CMK (cell line): ENCODE data around the gene FBXW7.

Experiments used
- DNase-seq: peaks from one replicate; pipeline ENCODE4 v3.0.0-alpha.2; 2010; ENCODE audit warnings: low read depth

FBXW7 gene

DNA sequence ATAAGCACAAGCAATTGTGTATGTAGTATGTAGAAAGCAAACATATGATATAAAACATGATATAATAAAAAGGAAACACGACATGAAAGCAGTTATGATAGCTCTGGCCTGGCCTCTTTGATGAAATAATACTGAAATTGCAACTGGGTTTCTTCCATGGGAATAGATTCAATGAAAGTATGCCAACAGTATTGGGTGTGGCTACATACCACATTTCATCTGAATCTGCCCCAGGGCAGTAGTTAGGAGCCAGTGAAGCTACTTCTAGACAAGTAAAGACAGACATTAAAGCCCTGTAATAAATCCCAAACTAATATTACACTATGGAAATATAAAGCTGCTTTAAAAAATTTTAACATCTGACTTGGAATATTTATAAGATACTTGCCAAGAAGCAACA is 207.3 kb downstream of the FBXW7 start:
- no peak for DNase-seq

DNA sequence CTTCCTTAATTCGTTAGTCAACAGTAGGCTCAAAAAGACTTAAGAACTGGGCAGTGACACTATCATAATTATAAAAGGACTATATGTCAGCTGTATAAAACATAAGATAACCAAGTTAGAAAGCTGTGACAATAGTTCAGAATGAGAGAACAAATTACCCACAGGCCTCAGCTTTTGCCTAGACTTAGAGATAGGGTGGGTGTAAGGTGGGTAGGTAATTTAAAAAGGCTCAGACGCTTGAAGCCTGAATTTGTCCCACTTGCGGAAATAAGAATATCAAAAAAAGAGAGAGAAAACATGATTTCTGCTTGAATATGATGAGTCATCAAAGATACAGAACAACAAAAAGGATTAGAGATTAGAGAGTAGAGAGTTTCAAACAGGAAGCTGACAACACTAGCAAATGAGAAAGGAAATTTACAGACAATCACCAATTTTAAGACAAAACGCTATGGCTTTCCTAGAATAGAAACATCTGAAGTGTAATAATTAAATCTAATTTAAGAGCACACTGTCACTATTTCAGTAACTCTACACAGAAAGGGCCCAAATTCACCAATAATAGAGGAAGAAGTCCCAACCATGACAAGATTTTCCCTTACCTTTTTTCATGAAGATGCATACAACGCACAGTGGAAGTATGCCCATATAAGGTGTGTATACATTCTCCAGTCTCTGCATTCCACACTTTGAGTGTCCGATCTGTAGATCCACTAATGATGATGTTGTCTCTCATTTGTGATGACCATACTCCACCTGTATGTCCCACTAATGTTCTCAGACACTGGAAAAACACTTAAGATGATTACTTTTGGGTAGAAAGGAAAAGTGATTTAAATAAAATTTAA is 208.1 kb downstream of the FBXW7 start:
- no peak for DNase-seq

GRCh38 chr4:152325831-152326230 is 210.1 kb downstream of the FBXW7 start:
- no peak for DNase-seq

- no peak for DNase-seq
These were observed 212.7 kb downstream of the FBXW7 start for GRCh38 chr4:152323221-152323620.

DNA sequence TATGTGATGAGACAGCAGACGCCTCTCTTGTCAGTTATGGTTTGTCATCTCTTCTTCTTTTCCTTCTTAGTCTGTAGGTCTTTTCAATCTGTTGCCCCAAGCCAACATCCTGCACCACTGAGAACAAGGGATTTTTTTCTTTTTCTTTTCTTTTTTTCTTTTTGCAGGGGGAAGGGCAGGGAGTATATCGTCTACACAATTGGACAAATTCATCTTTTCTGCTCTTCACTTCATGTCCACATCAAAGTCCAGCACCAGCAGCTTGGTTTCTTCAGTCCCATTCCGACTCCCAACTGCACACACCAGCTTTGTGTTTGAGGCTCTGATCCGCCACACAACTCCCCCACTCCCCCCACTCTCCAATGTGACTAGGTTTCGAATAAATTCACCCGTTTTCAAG is 213.2 kb downstream of the FBXW7 start:
- DNase-seq, result no peak

DNA sequence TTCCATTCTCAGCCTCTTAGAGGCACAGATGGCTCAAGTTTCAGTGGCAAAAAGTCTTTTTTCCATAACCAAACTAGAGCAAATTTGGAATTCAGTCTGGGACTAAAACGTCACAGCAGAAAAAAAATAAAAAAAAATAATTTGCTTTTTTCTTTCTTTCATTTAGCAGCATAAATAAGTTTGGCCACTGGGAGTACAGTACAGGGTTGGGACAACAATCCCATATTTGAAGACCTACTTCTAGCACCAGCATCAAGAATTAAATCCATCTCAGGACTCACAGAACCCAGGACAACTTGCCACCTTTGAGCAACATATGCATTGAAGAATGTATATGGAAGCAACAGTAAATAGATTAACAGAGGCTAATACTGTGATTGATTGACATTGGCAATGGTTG is 214.0 kb downstream of the FBXW7 start:
- DNase-seq, result no peak

DNA sequence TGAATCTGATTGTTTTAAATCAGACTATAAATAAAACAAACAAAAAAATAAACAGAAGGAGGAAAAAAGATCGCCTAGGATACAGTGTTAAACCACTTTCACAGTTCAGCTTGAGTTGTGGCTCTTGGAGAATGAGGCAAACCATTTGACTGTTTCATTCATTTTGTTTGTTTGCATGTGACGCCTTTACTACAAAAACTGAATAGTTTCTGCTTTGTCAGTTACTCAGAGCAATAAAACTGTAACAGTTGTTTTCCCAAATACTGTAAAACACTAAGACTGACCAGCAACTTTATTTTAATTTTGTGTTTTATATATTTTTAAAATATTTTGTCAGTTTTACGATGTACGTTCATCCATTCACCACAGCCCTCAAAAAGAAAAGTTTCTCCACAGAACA is 214.5 kb downstream of the FBXW7 start:
- no peak for DNase-seq

DNA sequence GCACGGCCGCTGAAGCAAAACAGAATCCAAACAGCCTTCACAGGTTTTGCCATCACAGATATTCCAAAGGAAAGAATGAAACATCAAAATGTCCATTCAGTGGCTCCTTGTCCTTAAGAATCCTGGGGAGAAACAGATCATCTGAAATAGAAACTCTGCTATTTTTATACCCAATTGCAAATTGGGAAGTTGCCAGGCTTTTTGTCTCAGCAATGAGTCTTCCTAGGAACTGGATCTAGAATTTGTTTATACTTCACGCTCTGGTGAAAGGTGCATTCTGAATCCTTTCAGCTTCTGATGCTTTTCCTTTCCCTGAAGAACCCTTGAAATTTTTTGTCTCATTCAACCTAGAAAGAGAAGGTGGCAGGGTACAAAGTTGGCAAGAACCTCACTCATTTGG is 218.9 kb downstream of the FBXW7 start:
- no peak for DNase-seq

GRCh38 chr4:152310257-152310656 is 225.6 kb downstream of the FBXW7 start:
- DNase-seq, result no peak

DNA sequence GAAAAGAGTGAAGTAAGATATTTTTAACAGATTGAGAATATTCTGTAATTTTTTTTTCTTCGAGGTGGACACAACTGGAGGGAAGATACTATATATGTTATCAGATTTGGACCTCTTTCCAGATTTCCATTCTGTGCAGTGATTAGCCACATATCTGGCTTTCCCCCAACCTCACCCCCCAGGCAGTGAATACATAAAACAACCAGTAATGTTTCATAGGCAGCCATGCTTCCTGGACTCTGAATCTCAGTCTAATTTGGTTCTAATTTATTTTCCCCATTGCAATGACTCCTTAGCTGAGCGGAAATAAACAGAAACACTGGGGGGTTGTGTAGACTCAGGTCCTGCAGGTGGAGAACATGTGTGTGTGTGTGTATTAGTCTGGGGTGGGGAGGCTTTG is 226.5 kb downstream of the FBXW7 start:
- DNase-seq, result no peak

- DNase-seq, result no peak
These were observed 226.9 kb downstream of the FBXW7 start for GRCh38 chr4:152308951-152309350.

GRCh38 chr4:152307669-152308068 is 228.2 kb downstream of the FBXW7 start:
- no peak for DNase-seq

DNA sequence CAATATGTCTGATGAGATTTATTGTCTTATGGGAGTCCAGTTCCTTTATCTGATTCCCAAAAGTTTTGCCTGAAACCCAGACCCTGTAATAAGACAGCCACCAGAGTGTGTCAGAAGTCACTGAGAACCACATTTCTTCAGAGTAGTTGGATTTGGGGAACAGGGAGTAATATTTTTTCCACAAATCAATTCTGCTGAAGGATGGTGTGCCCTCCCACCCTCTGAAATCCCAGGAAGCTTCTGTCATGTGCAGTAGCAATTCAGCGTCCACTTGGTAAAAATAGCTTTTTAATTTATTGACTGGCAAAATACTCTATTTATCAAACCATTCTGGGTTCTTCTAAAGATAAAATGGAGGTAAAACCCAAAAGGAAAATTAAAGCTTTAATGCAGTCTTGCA is 229.4 kb downstream of the FBXW7 start:
- DNase-seq, result no peak

- DNase-seq, result no peak
These were observed 231.7 kb downstream of the FBXW7 start for GRCh38 chr4:152304220-152304619.

DNA sequence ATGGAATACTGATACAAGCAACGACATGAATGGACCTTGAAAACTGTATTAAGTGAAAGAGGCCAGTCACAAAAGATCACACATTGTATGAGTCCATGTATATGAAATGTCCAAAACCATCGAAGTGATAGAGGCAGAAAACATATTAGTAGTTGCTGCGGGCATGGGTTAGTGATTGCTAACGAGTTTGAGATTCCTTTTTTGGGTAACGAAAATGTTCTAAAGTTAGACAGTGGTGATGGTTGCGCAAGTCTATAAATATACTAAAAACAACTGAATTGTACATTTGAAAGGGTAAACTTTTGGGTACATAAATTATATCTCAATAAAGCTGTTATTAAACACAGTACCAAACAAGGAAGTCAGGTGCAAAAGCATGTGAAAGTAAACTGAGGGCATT is 234.5 kb downstream of the FBXW7 start:
- no peak for DNase-seq

DNA sequence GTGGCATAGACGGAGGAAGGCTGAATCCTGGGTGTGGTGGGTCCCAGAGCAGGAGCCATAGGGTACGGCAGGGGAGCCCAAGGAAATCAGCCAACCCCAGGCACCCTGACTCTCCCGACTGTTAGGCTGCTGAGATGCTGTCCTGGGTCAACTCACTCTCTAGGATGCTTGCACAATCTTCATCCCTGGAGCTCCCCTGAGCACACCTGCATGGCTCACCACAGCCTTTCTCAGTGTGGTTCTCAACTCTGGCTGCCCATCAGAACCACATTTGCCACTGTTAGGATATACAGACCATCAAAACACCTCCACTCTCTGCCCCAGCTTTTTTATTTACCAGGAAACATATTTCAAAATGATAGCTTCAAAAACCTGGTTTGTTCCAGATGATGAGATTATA is 236.3 kb downstream of the FBXW7 start:
- DNase-seq, result no peak

- no peak for DNase-seq
These were observed 239.5 kb downstream of the FBXW7 start for GRCh38 chr4:152296386-152296785.

- no peak for DNase-seq
These were observed 241.1 kb downstream of the FBXW7 start for GRCh38 chr4:152294765-152295164.

GRCh38 chr4:152294331-152294730 is 241.6 kb downstream of the FBXW7 start:
- DNase-seq, result no peak

DNA sequence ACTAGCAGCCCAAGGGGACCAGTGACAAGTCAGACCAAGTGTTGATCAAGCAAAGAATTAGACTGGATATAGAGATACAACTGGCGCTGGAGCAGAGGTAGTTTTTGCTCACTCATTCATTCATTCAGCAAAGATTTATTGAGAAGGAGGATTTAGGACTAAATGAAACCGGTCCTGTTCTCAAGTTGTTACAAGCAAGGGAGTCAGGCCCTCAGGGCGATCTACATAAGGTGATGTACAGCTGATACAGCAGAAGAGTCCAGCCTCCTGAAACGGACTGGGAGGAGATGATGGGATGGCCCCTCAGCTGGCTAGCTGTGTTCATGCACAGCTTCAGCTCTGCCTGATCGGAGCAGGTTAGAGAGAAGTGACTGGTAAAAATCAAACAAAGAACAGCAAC is 242.4 kb downstream of the FBXW7 start:
- no peak for DNase-seq

DNA sequence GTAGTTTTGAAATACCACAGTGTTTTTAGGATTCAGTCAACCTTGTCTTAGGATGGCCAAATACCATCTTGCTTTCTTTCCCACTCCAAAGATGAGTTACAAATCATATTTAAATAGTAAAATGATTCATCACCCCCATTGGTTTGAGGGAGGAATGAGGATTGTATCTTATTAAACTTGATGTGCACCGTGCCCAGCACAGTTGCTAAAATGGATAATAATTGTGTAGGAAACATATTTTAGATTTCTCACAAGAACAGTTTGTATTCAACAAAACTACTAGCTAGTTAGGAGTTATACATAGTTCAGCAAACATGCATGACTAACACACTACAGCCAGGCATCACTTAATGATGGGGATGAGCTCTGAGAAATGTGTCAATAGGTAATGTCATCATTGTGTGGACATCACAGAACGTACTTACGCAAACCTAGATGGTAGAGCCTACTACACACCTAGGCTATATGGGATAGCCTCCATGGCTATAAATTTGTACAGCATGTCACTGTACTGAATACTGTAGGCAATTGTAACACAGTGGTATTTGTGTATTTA is 245.4 kb downstream of the FBXW7 start:
- no peak for DNase-seq

DNA sequence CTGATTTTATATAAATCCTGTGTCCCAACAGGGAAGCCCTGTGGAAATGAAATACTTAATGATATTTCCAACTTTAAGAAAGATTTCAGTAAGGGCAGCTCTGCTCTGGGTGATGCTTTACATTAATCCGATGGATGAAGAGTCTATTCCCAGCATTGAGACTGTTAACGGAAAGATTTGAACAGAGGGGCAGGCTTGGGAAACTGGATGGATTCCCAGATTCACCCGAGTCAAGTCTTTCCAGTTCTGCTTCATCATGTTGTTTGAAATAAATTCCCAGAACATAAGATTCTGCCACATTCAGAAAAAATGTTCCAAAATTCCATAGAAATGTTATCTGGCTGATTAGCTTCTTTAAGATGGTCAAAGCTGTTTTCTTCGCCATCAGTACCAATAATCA is 246.0 kb downstream of the FBXW7 start:
- DNase-seq, result no peak

DNA sequence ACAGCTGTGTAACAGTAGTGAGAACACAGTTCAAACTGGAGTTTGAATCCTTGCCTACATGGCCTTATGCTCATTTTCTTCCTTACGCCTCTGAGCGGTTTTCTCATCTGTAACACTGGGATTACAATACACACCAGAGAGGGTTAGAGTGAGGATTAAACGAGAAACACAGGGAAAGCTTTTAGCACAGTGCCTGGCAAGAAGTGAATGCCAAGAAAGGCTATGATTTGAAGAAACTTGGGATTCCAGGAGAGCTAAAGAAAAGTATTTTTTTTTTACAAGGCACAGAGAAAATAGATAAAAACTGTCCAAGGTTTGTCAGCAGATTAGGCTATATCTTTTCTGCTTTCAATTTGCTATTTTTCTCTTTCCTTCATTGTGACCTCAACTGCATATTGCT is 246.4 kb downstream of the FBXW7 start:
- DNase-seq, result no peak
